ENCODE data around the gene FXYD6. TPM values are rescaled to one million over a fixed set of nuclear protein-coding genes. Genes with fewer than 3 reads are reported as not detected.

Gene FXYD6
- polyA plus RNA-seq, 1 of the 3 experiments (the other 2 are of a cell fraction): 1.4 TPM

DNA sequence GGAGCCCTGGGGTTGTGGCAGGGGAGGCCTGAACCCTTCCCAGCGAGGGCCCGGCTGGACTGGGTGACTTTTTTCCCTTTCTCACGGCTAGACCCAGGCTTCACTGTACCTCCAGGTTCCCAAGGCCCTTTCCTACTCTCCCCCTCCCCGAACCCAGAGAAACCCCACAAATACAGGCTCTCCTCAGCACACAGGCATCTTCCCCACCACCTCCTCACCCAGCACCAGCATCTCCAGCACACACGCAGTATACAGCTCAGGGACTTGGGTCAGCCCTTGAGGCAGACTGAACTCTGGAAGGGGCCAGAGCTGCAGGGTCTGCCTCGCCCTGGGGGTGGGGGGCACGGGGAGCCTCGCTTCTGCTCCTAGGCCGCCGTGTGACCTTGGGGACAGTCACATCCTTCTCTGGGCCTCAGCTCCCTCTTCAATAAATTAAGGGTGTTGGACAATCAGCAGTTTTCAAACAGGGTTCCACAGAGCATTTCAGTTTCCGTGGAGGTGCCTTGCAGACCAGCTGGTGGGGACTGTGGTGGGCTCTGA, 48.2 kb upstream of the FXYD6 start:
- Histone ChIP-seq H3F3A (replicated peaks; ENCODE audit: insufficient read depth) (no peaks in the 10 kb centered on the region), H3K9me3 (no peaks in the 10 kb centered on the region), H3K4me2 (no peak overlapping the region), H3K27me3 (ENCODE audit: insufficient read depth) (no peaks in the 10 kb centered on the region), H3K79me2 (ENCODE audit: insufficient read depth) (no peaks in the 10 kb centered on the region), H3K9ac (no peak overlapping the region), H3K4me1 (ENCODE audit: control insufficient read depth in 1 of 2, insufficient read depth in 2 of 2, low read depth in 1 of 2, low read length in 1 of 2) (no peaks in the 10 kb centered on the region), H3K4me3 (ENCODE audit: low read depth in 2 of 2, low read length in 1 of 2) (no peak overlapping the region), H3K27ac (ENCODE audit: low read depth in 2 of 2, low read length in 1 of 2) (no peak overlapping the region), H4K20me1 (ENCODE audit: insufficient read depth) (no peaks in the 10 kb centered on the region), H3K36me3 (replicated peaks in 1 of 2; ENCODE audit: control insufficient read depth in 1 of 2, insufficient read depth in 2 of 2, low read length in 1 of 2) (no peaks in the 10 kb centered on the region), H2AFZ (ENCODE audit: low read depth) (no peak overlapping the region), H3K9me2 (no peaks in the 10 kb centered on the region)
- POLR2A ChIA-PET: no interaction called here
- TF ChIP-seq YY1 (IDR thresholded peaks at IDR 0.05; ENCODE audit: low read depth): no peak
- no peak for TF ChIP-seq RCOR1 (IDR thresholded peaks at IDR 0.05; ENCODE audit: low read length)
- TF ChIP-seq, protein P1, sequence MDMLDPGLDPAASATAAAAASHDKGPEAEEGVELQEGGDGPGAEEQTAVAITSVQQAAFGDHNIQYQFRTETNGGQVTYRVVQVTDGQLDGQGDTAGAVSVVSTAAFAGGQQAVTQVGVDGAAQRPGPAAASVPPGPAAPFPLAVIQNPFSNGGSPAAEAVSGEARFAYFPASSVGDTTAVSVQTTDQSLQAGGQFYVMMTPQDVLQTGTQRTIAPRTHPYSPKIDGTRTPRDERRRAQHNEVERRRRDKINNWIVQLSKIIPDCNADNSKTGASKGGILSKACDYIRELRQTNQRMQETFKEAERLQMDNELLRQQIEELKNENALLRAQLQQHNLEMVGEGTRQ (IDR thresholded peaks at IDR 0.05; ENCODE audit: borderline replicate concordance, low read depth, low read length): no peak
- TF ChIP-seq, protein P2, sequence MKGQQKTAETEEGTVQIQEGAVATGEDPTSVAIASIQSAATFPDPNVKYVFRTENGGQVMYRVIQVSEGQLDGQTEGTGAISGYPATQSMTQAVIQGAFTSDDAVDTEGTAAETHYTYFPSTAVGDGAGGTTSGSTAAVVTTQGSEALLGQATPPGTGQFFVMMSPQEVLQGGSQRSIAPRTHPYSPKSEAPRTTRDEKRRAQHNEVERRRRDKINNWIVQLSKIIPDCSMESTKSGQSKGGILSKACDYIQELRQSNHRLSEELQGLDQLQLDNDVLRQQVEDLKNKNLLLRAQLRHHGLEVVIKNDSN (IDR thresholded peaks at IDR 0.05; ENCODE audit: borderline replicate concordance, low read depth): no peak
- TF ChIP-seq FOSL2 (IDR thresholded peaks at IDR 0.05; ENCODE audit: borderline replicate concordance, low read depth): no peak
- TF ChIP-seq RXRA (IDR thresholded peaks at IDR 0.05; ENCODE audit: borderline replicate concordance, low read depth): no peak
- TF ChIP-seq, protein P3, sequence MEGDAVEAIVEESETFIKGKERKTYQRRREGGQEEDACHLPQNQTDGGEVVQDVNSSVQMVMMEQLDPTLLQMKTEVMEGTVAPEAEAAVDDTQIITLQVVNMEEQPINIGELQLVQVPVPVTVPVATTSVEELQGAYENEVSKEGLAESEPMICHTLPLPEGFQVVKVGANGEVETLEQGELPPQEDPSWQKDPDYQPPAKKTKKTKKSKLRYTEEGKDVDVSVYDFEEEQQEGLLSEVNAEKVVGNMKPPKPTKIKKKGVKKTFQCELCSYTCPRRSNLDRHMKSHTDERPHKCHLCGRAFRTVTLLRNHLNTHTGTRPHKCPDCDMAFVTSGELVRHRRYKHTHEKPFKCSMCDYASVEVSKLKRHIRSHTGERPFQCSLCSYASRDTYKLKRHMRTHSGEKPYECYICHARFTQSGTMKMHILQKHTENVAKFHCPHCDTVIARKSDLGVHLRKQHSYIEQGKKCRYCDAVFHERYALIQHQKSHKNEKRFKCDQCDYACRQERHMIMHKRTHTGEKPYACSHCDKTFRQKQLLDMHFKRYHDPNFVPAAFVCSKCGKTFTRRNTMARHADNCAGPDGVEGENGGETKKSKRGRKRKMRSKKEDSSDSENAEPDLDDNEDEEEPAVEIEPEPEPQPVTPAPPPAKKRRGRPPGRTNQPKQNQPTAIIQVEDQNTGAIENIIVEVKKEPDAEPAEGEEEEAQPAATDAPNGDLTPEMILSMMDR (IDR thresholded peaks at IDR 0.05): no peak
- TF ChIP-seq JUND (IDR thresholded peaks at IDR 0.05): no peak
- TF ChIP-seq TEAD4 (IDR thresholded peaks at IDR 0.05; ENCODE audit: borderline replicate concordance, insufficient read depth): no peak
- TF ChIP-seq MXI1 (IDR thresholded peaks at IDR 0.05; ENCODE audit: low read depth, low read length): no peak
- TF ChIP-seq, protein P4, sequence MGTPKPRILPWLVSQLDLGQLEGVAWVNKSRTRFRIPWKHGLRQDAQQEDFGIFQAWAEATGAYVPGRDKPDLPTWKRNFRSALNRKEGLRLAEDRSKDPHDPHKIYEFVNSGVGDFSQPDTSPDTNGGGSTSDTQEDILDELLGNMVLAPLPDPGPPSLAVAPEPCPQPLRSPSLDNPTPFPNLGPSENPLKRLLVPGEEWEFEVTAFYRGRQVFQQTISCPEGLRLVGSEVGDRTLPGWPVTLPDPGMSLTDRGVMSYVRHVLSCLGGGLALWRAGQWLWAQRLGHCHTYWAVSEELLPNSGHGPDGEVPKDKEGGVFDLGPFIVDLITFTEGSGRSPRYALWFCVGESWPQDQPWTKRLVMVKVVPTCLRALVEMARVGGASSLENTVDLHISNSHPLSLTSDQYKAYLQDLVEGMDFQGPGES (IDR thresholded peaks at IDR 0.05; ENCODE audit: low read depth, low read length): no peak
- no peak for TF ChIP-seq ELF1 (IDR thresholded peaks at IDR 0.05)
- no peak for TF ChIP-seq GABPA (IDR thresholded peaks at IDR 0.05; ENCODE audit: low read depth)
- TF ChIP-seq CHD2 (IDR thresholded peaks at IDR 0.05; ENCODE audit: low read length, partially characterized antibody): no peak
- TF ChIP-seq FOXJ3 (CRISPR knock-in tag; IDR thresholded peaks at IDR 0.05): no peak
- TF ChIP-seq, protein P5, sequence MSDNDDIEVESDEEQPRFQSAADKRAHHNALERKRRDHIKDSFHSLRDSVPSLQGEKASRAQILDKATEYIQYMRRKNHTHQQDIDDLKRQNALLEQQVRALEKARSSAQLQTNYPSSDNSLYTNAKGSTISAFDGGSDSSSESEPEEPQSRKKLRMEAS (IDR thresholded peaks at IDR 0.05; ENCODE audit: low read depth): no peak
- no peak for TF ChIP-seq RFX5 (IDR thresholded peaks at IDR 0.05; ENCODE audit: low read length)
- TF ChIP-seq POLR2AphosphoS5 (IDR thresholded peaks at IDR 0.05; ENCODE audit: low read depth, low read length): no peak
- DNase-seq: no peak
- WGBS (ENCODE audit: low lambda C conversion rate): 19% methylated on average over 8 of the region's 11 CpGs
- CTCF ChIA-PET: interaction anchor here (0.8 to 1.0 kb wide), 2 partner anchors 22 to 499 kb away, joined by 3 read pairs; no protein-coding TSS in a partner anchor
